Smooth muscle cell (in vitro differentiated cells): Measurements from ENCODE around the gene GCM1. TPM values are rescaled to one million over a fixed set of nuclear protein-coding genes. Genes with fewer than 3 reads are reported as not detected.

Experiments
- DNase-seq: peaks from one replicate; lab custom pipeline; 2025; ENCODE audit not compliant: unreplicated experiment; lab: John Stamatoyannopoulos, UW
- H2AFZ ChIP-seq: fragments of 200-600 bp; sonication (generic); 2 replicates; pipeline ENCODE4 v1.6.0; 2016; ENCODE audit warnings: antibody characterized with exemption, low read depth, mild to moderate bottlenecking
- H3F3A ChIP-seq: fragments of 200-600 bp; sonication (generic); 2 replicates; pipeline ENCODE4 v1.6.0; 2017; ENCODE audit warnings: antibody characterized with exemption, low read depth
- H3K27ac ChIP-seq: fragments of 200-600 bp; sonication (generic); 2 replicates; pipeline ENCODE4 v1.5.1; 2016; ENCODE audit warnings: low read depth, mild to moderate bottlenecking
- H3K27me3 ChIP-seq: fragments of 200-600 bp; sonication (generic); 2 replicates; pipeline ENCODE4 v1.6.1; 2016; ENCODE audit warnings: low read depth, mild to moderate bottlenecking
- H3K36me3 ChIP-seq: fragments of 200-600 bp; sonication (generic); 2 replicates; pipeline ENCODE4 v1.5.1; 2016; ENCODE audit warnings: low read depth
- H3K4me1 ChIP-seq: fragments of 200-600 bp; sonication (generic); 2 replicates; pipeline ENCODE4 v1.5.1; 2016; ENCODE audit warnings: low read depth
- H3K4me2 ChIP-seq: fragments of 200-600 bp; sonication (generic); 2 replicates; pipeline ENCODE4 v1.6.0; 2016; ENCODE audit warnings: mild to moderate bottlenecking
- H3K4me3 ChIP-seq: fragments of 200-600 bp; sonication (generic); 2 replicates; pipeline ENCODE4 v1.5.1; 2016; ENCODE audit warnings: mild to moderate bottlenecking
- H3K79me2 ChIP-seq: fragments of 200-600 bp; sonication (generic); 2 replicates; pipeline ENCODE4 v1.6.0; 2016; ENCODE audit warnings: low read depth, mild to moderate bottlenecking
- H3K9ac ChIP-seq: fragments of 200-600 bp; sonication (generic); 2 replicates; pipeline ENCODE4 v1.6.0; 2016; ENCODE audit warnings: low read depth
- H3K9me3 ChIP-seq: fragments of 200-600 bp; sonication (generic); replicated peaks from 2 replicates; pipeline ENCODE4 v1.5.1; 2016; ENCODE audit warnings: low read depth
- H4K20me1 ChIP-seq: fragments of 200-600 bp; sonication (generic); 2 replicates; pipeline ENCODE4 v1.6.0; 2016; ENCODE audit warnings: low read depth
- WGBS: methylation state at CpG from one replicate; pipeline ENCODE4 v1.1.7; 2016; ENCODE audit warnings: low lambda C conversion rate; 5-methylcytosine and 5-hydroxymethylcytosine counted together
- polyA plus RNA-seq: library from polyadenylated mRNA; unstranded; fragments of >200 nt; fragmentation: Nextera tagmentation; extraction: Ambion mirVana; gene quantifications from 2 replicates; pipeline ENCODE4 v1.2.1, GENCODE V29; 2016
- total RNA-seq: library from RNA; depleted of rRNA; stranded (reverse); fragments of >200 nt; gene quantifications from 2 replicates; pipeline ENCODE4 v1.2.3, GENCODE V29; 2014
- TF ChIP-seq, protein P1 (sequence below): fragments of 200-600 bp; sonication (generic); IDR thresholded peaks from 2 replicates; pipeline ENCODE4 v1.5.1; 2017; ENCODE audit warnings: borderline replicate concordance, mild to moderate bottlenecking, antibody characterized with exemption; ENCODE audit not compliant: insufficient read depth, poor library complexity, severe bottlenecking

The GCM1 gene
- total and polyA plus RNA-seq, 2 experiments from 2014 or later: not detected

- Histone ChIP-seq H3K27ac (no peak overlapping the region), H3K79me2 (no peaks in the 10 kb centered on the region), H3K9me3 (no peaks in the 10 kb centered on the region), H3K27me3 (no peaks in the 10 kb centered on the region), H3K36me3 (no peaks in the 10 kb centered on the region), H4K20me1 (no peaks in the 10 kb centered on the region), H3K4me2 (no peak overlapping the region), H2AFZ (no peak overlapping the region), H3K4me3 (no peak overlapping the region), H3F3A (no peaks in the 10 kb centered on the region), H3K9ac (no peak overlapping the region), H3K4me1 (no peaks in the 10 kb centered on the region)
- WGBS: 90% methylated on average over 1 of the region's 1 CpG
- no peak for DNase-seq
- TF ChIP-seq, protein P1, sequence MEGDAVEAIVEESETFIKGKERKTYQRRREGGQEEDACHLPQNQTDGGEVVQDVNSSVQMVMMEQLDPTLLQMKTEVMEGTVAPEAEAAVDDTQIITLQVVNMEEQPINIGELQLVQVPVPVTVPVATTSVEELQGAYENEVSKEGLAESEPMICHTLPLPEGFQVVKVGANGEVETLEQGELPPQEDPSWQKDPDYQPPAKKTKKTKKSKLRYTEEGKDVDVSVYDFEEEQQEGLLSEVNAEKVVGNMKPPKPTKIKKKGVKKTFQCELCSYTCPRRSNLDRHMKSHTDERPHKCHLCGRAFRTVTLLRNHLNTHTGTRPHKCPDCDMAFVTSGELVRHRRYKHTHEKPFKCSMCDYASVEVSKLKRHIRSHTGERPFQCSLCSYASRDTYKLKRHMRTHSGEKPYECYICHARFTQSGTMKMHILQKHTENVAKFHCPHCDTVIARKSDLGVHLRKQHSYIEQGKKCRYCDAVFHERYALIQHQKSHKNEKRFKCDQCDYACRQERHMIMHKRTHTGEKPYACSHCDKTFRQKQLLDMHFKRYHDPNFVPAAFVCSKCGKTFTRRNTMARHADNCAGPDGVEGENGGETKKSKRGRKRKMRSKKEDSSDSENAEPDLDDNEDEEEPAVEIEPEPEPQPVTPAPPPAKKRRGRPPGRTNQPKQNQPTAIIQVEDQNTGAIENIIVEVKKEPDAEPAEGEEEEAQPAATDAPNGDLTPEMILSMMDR: no peak
These were observed 30.3 kb upstream of the GCM1 start for GRCh38 chr6:53178837-53179432.

DNA sequence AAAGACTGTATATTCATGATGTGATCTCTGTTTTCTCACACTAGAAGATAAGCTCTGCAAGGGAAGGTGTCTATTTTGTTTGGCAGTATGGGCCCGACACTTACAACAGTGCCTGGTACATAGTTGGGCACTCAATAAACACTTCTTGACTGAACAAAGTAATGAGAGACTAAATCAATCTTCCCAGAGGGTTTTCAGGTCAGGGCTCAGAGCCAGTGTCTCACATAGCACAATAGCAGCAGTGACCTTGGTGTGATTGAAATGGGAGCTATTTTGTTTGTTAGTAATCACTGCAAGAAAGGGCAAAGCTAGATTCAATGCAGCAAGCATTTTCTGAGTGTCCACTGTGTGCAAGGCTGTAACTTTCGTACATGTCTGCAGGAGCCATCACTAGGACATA is 26.4 kb upstream of the GCM1 start:
- H3K36me3 ChIP-seq: no peaks in the 10 kb centered on the region
- no peaks in the 10 kb centered on the region for H3F3A ChIP-seq
- H3K4me3 ChIP-seq: no peak overlapping the region
- H3K9me3 ChIP-seq: no peaks in the 10 kb centered on the region
- H3K4me1 ChIP-seq: no peaks in the 10 kb centered on the region
- 91% methylated on average over 2 of the region's 2 CpGs for WGBS
- H3K79me2 ChIP-seq: no peaks in the 10 kb centered on the region
- no peaks in the 10 kb centered on the region for H4K20me1 ChIP-seq
- H3K27me3 ChIP-seq: no peaks in the 10 kb centered on the region
- H3K27ac ChIP-seq: no peak overlapping the region
- DNase-seq: no peak
- H3K4me2 ChIP-seq: no peak overlapping the region
- H2AFZ ChIP-seq: no peak overlapping the region
- TF ChIP-seq, protein P1: no peak
- no peak overlapping the region for H3K9ac ChIP-seq

DNA sequence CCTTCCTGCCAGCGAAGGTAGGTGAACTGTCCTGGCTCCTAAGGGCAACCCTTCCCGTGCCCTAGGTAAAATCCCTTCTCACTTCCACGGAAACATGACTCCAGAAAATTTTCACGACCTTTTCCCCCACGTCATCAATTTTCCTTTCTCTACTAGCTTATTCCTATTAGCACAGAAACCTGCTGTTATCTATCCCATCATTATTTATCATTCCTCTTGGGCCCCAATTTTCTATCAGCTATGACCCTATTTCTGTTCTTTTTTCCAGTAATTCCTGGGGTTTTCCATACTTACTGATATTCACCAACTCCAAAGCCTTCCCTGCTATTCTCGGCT is 23.8 kb upstream of the GCM1 start:
- DNase-seq: no peak
- Histone ChIP-seq H2AFZ (no peak overlapping the region), H3K9ac (no peak overlapping the region), H3K27ac (no peak overlapping the region), H3K36me3 (no peaks in the 10 kb centered on the region), H3K79me2 (no peaks in the 10 kb centered on the region), H3K27me3 (no peaks in the 10 kb centered on the region), H3F3A (no peaks in the 10 kb centered on the region), H3K9me3 (no peaks in the 10 kb centered on the region), H3K4me3 (no peak overlapping the region), H3K4me2 (no peak overlapping the region), H4K20me1 (no peaks in the 10 kb centered on the region), H3K4me1 (no peaks in the 10 kb centered on the region)
- TF ChIP-seq, protein P1: no peak
- 79% methylated on average over 6 of the region's 6 CpGs for WGBS

- no peaks in the 10 kb centered on the region for H3K9me3 ChIP-seq
- no peak overlapping the region for H2AFZ ChIP-seq
- H4K20me1 ChIP-seq: no peaks in the 10 kb centered on the region
These were observed 23.2 kb upstream of the GCM1 start for GRCh38 chr6:53171605-53172467.

More at GRCh38 chr6:53171605-53172467, 23.2 kb upstream of the GCM1 start:
- no peaks in the 10 kb centered on the region for H3K79me2 ChIP-seq
- no peak overlapping the region for H3K4me2 ChIP-seq
- no peaks in the 10 kb centered on the region for H3K36me3 ChIP-seq
- H3K9ac ChIP-seq: no peak overlapping the region
- no peak overlapping the region for H3K27ac ChIP-seq
- WGBS: 56% methylated on average over 20 of the region's 20 CpGs
- TF ChIP-seq, protein P1: peak; percentile 100
- no peaks in the 10 kb centered on the region for H3F3A ChIP-seq
- no peaks in the 10 kb centered on the region for H3K27me3 ChIP-seq
- no peaks in the 10 kb centered on the region for H3K4me1 ChIP-seq
- DNase-seq: peak; percentile 74
- no peak overlapping the region for H3K4me3 ChIP-seq
